ENCODE results near the gene COL5A1.

Gene COL5A1

DNA sequence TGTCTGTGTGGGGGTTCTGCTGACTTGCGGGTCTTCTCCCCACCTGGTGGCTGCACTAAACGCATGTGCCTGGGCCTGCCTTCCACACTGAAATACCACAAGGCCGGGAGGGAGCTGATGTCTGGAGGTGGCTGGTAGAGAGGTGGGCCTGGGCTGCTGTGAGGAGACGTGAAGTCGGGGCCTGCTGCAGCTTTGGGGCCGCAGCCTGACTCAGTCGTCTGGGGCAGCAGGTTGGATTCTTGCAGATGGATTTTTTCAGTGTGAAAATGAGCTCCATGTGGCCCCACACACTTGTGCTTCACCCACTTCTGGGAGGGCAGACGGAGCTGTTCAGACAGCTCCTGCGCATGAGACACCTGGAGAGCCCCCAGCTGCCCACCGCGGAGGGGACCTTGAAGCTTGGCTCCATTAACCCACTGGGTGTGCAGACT lies 29.3 kb downstream of the COL5A1 start:
- H3K27me3 Mint-ChIP-seq: peaks cover 8% of the 10 kb centered on the region
- DNase-seq (ENCODE audit: low spot score in 2 of 2) (no peak), ATAC-seq (ENCODE audit: low read depth) (no peak)
- no peak overlapping the region for H3K27ac Mint-ChIP-seq
- peaks cover 2% of the 10 kb centered on the region for H3K4me1 Mint-ChIP-seq
- H3K4me3 Mint-ChIP-seq: no peak overlapping the region
- peaks cover 11% of the 10 kb centered on the region for H3K9me3 Mint-ChIP-seq
- no peaks in the 10 kb centered on the region for H3K36me3 Mint-ChIP-seq

DNA sequence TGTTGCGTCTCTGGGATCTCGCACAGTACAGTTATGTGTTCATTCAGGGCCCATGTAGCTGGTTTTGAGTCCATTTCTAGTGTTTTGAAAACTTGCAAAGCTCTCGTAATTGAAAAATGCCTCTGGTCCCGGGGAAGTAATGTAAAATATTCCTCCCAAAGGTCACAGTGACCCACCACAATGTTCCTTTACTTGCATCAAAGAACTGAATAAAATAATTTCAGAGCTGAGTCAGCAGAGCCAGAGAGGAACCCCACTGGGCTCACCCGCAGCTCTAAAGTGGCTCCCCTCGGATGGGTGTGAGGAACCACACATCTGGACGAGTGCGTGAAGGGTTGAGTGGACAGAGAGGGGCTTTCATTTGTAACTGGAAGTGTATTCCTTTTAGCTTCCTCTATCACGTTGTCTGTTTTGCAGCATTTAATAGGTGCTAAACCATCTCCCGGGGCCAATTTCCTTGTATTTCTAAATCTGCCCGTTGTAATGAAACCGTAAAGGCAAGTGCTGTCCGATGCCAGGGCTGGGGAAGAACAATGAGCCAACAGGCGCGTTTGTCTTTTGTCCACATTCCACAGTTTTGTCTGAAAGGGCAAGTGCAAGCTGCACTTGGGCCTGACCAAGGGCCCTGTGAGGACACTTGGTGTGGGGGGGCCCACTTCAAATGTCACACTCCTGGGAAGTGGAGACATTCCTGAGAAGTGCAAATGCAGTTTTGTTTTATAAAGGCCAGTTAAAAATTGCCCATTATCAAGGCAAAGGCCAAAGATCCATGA lies 29.9 kb downstream of the COL5A1 start:
- H3K4me1 Mint-ChIP-seq: peaks cover 2% of the 10 kb centered on the region
- no peak for DNase-seq (ENCODE audit: low spot score in 2 of 2)
- peaks cover 8% of the 10 kb centered on the region for H3K27me3 Mint-ChIP-seq
- ATAC-seq (ENCODE audit: low read depth): no peak
- H3K4me3 Mint-ChIP-seq: no peak overlapping the region
- H3K9me3 Mint-ChIP-seq: peaks cover 12% of the 10 kb centered on the region
- H3K27ac Mint-ChIP-seq: no peak overlapping the region
- no peaks in the 10 kb centered on the region for H3K36me3 Mint-ChIP-seq

DNA sequence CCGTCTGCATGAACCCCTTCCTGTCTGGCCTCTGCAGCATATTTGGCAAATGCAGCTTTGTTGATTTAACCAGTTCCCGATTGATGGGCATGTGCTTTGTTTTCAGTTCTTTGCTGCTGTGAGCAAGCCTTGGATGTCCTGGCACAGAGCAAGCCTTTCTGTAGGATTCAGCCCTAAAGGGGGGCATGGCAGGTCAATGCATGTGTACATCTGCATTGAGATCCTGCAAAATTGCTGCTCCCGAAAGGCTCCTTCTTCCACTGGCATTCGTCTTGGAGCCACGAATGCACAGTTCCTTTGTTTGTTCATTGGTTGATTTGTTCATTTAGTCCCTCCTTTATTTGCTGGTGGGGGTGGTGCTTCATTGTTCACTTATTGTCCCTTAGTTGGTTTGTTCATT lies 34.8 kb downstream of the COL5A1 start:
- ATAC-seq (ENCODE audit: low read depth): no peak
- Mint-ChIP-seq H3K9me3 (peaks cover 10% of the 10 kb centered on the region), H3K36me3 (no peaks in the 10 kb centered on the region), H3K4me1 (no peaks in the 10 kb centered on the region), H3K27ac (no peak overlapping the region), H3K27me3 (no peaks in the 10 kb centered on the region), H3K4me3 (no peak overlapping the region)
- DNase-seq (ENCODE audit: low spot score in 2 of 2): no peak

DNA sequence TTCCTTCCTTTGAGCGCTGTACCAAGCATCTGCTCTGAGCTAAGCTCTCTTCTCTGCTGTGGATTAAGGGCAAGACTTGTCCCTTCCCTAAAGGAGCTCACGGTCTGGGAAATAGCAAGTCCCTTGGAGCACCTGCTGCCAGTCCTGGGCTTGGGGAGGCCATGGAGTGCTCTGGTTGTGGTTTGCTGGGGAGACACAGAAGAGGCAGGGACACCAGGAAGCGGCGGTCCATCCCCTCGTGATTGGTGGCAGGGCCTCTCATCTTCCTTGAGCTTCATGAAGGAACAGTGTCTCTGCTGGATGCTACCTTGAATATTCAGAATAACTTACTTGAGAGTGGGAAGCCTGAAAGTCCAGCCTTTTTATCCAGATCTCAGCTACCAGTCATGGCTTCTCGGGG lies 35.3 kb downstream of the COL5A1 start:
- Mint-ChIP-seq H3K36me3 (no peaks in the 10 kb centered on the region), H3K9me3 (peaks cover 10% of the 10 kb centered on the region), H3K4me3 (no peak overlapping the region), H3K4me1 (no peaks in the 10 kb centered on the region), H3K27me3 (peaks cover 2% of the 10 kb centered on the region), H3K27ac (no peak overlapping the region)
- ATAC-seq (ENCODE audit: low read depth) (no peak), DNase-seq (ENCODE audit: low spot score in 2 of 2) (no peak)

DNA sequence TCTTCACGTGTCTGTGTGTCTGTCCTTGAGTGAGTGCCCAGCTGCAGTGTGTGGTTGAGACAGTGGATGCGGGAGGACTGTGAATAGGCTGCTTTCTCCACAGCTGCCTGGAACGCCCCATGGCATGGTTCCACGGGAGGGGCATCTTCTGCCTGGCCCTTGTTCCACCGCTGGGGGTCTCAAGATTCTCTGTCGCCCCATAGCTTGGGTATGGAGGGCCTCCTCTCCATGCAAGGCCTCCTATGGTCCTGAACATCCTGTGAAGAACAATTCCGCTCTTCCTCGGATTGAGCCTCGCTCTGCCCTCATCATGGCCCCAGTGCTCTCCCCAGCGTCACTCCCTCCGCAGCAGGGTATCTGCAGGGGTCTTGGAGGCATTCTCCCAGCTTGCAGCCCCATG lies 36.1 kb downstream of the COL5A1 start:
- peaks cover 2% of the 10 kb centered on the region for H3K27me3 Mint-ChIP-seq
- DNase-seq (ENCODE audit: low spot score in 2 of 2) (no peak), ATAC-seq (ENCODE audit: low read depth) (no peak)
- H3K27ac Mint-ChIP-seq: no peak overlapping the region
- H3K9me3 Mint-ChIP-seq: peaks cover 10% of the 10 kb centered on the region
- H3K4me1 Mint-ChIP-seq: no peaks in the 10 kb centered on the region
- no peaks in the 10 kb centered on the region for H3K36me3 Mint-ChIP-seq
- H3K4me3 Mint-ChIP-seq: no peak overlapping the region

DNA sequence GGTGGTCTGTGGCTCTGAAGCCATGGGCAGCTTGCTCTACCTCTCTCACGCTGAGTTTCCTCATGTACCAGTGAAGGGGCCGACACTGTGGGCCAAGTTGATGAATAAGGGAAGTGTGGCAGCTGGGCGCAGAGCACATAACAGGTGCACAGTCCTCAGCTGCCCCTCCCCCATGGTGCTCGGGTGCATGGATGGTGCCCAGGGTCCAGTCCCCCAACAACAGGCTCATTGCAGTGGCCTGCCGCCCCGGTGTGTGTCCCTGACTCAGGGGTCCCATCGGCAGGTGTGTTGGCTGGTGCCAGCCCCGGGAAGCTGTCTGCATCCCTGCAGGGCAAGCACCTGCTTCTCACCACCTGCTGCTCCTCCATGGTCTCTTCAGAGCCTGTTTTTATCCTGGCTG lies 36.6 kb downstream of the COL5A1 start:
- H3K4me1 Mint-ChIP-seq: no peaks in the 10 kb centered on the region
- H3K4me3 Mint-ChIP-seq: no peak overlapping the region
- H3K36me3 Mint-ChIP-seq: no peaks in the 10 kb centered on the region
- H3K27ac Mint-ChIP-seq: no peak overlapping the region
- ATAC-seq (ENCODE audit: low read depth): no peak
- H3K27me3 Mint-ChIP-seq: peaks cover 2% of the 10 kb centered on the region
- peaks cover 10% of the 10 kb centered on the region for H3K9me3 Mint-ChIP-seq
- no peak for DNase-seq (ENCODE audit: low spot score in 2 of 2)

DNA sequence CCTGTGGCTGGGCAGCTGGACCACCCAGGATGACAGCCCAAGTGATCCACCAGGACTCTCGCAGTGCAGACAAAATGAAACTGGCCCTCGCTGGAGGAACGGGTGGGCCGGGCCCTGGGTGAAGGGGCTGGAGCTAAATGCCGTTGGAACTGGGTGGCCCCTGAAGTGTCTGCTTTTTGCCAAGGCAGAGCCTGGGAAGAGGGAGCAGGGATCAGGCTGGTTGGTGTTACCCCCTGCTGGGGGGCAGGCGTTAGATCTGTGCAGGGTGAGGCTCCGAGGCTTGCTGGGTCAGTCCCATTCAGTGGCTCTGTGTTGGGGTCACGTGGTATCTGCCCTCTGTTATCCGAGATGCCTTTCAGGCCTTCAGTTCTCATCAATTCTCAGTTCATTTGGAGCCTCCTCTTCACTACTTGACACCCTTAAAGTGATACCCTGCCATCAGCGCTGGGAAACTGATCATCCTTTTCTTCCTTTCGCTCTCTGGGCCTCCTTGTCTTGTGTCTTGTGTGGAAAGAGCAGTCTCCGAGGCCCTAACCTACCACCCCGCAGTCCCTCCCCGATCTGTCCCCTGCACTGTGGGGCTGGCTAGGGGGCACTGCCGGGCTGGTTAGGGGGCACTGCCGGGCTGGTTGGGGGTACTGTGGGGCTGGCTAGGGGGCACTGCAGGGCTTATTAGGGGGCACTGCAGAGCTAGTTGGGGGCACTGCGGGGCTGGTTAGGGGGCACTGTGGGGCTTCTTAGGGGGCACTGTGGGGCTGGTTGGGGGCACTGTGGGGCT lies 37.3 kb downstream of the COL5A1 start:
- Mint-ChIP-seq H3K4me3 (no peak overlapping the region), H3K9me3 (peaks cover 10% of the 10 kb centered on the region), H3K27me3 (peaks cover 2% of the 10 kb centered on the region), H3K27ac (no peak overlapping the region), H3K4me1 (no peaks in the 10 kb centered on the region), H3K36me3 (no peaks in the 10 kb centered on the region)
- no peak for ATAC-seq (ENCODE audit: low read depth)
- no peak for DNase-seq (ENCODE audit: low spot score in 2 of 2)

DNA sequence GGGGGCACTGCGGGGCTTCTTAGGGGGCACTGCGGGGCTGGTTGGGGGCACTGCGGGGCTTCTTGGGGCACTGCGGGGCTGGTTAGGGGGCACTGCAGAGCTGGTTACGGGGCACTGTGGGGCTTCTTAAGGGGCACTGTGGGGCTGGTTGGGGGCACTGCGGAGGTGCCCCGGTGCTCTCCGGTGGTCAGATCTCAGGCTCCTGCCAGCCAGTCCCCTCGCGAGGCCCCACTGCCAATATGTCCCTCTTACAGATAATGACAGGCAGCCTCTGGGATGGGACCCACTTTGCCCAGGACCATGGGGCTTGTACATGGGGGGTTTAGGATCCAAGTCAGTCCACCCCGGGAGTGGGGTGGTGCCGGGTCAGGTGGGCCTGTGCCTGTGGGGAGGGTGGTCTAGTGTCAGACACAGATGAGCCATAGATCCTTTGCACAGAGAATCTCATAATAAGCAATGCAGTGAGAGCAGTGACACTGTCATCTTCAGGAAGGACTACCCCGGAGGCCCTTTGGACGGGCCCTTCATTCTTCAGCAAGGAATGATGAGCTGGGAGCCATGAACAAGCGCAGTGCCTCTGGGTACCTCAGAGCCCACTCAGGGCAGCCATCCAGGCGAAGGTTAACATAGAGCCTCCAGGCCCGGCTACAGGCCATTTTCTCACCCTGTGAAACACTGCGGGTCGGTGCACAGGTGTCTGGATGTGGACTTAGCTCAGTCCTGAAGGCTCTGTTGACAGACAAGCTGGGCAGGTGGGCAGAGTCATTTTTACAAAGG lies 38.2 kb downstream of the COL5A1 start:
- DNase-seq (ENCODE audit: low spot score in 2 of 2) (no peak), ATAC-seq (ENCODE audit: low read depth) (no peak)
- Mint-ChIP-seq H3K9me3 (peaks cover 7% of the 10 kb centered on the region), H3K36me3 (no peaks in the 10 kb centered on the region), H3K27ac (no peak overlapping the region), H3K4me3 (no peak overlapping the region), H3K4me1 (no peaks in the 10 kb centered on the region), H3K27me3 (peaks cover 2% of the 10 kb centered on the region)

DNA sequence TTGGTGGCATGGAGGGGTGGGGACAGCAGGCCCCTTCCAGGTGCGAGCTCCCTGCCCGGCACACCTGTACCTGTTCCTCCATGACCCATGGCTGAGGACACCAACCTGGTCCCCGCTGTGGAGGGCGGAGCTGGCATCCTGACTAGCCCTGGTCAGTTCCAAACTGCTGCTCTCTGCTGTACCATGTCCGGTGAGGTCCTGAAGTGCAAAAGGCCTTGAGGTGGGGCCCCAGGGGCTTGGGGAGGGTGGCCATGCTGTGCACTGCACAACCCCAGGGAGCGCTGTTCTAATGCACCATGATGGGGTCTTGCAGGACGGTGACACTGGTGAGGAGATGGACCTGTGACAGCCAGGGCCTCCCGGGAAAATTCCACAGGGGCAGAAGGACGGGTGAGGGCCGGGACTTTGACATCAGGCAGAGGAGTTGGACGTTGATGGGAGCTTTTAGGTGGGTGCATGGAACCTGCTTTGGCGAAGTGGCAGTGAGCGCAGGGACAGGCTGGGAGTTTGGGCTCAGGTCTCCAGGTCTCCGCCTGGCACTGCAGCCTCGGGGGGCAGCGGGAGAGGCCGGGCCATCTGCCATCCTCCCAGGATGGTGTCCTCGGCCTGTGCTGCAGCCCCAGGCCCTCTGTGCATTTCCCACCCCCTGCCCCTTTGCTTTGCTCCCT lies 38.9 kb downstream of the COL5A1 start:
- H3K4me3 Mint-ChIP-seq: no peak overlapping the region
- no peaks in the 10 kb centered on the region for H3K4me1 Mint-ChIP-seq
- no peaks in the 10 kb centered on the region for H3K36me3 Mint-ChIP-seq
- peaks cover 2% of the 10 kb centered on the region for H3K27me3 Mint-ChIP-seq
- H3K9me3 Mint-ChIP-seq: peaks cover 4% of the 10 kb centered on the region
- no peak for DNase-seq (ENCODE audit: low spot score in 2 of 2)
- H3K27ac Mint-ChIP-seq: no peak overlapping the region
- ATAC-seq (ENCODE audit: low read depth): no peak

DNA sequence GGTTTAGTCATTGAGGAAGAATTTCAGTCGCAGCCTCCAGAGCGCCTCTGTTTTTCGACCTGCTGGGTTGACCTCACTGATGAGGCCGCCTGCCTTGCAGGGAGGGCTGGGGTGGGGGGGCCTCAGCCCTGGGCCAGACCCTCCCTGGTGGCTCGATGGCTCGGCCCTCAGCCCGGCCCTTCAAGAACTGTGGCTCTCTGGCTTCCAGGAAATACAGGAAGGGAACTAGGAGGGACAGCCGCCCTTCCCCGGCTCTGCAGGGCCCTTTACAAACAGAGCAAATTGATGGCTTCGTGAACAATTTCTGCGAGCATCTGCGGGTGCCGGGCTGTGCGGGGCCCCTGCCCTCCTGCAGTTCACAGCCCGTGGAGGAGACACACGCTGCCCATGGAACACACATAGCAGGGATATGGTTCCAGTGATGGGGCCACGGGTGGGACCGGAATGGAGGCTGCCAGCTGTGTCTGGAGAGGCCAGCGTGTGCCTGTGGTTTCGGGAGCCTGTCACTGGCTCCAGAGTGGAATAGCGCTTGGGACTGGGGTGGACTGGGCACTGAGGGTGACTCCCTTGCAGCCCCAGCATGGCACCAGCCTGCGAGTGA lies 39.6 kb downstream of the COL5A1 start:
- Mint-ChIP-seq H3K4me3 (no peak overlapping the region), H3K36me3 (no peaks in the 10 kb centered on the region), H3K9me3 (peaks cover 4% of the 10 kb centered on the region), H3K4me1 (no peaks in the 10 kb centered on the region), H3K27ac (no peak overlapping the region), H3K27me3 (peaks cover 2% of the 10 kb centered on the region)
- DNase-seq (ENCODE audit: low spot score in 2 of 2) (no peak), ATAC-seq (ENCODE audit: low read depth) (no peak)

DNA sequence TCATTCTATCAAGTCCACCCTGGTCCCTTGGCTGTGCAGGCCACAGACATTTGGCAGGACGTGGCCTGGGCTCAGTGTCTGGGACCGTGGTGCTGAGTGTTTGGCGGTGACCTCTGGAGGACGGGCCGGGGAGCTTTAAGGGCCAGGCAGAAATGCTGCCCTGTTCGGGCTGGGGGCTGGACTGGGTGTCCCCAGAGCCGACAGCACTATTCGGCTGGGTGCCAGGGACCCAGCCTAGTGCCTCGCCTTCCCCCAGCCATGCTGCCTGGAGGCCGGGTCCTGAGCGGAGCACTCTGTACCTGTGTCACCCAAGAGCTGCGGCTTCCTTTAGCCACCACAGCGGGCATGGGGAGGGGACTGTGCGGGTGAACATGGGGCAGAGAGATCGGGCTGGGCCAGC lies 40.4 kb downstream of the COL5A1 start:
- no peak for ATAC-seq (ENCODE audit: low read depth)
- Mint-ChIP-seq H3K27me3 (peaks cover 2% of the 10 kb centered on the region), H3K9me3 (no peaks in the 10 kb centered on the region), H3K4me1 (no peaks in the 10 kb centered on the region), H3K27ac (no peak overlapping the region), H3K4me3 (no peak overlapping the region), H3K36me3 (no peaks in the 10 kb centered on the region)
- no peak for DNase-seq (ENCODE audit: low spot score in 2 of 2)

DNA sequence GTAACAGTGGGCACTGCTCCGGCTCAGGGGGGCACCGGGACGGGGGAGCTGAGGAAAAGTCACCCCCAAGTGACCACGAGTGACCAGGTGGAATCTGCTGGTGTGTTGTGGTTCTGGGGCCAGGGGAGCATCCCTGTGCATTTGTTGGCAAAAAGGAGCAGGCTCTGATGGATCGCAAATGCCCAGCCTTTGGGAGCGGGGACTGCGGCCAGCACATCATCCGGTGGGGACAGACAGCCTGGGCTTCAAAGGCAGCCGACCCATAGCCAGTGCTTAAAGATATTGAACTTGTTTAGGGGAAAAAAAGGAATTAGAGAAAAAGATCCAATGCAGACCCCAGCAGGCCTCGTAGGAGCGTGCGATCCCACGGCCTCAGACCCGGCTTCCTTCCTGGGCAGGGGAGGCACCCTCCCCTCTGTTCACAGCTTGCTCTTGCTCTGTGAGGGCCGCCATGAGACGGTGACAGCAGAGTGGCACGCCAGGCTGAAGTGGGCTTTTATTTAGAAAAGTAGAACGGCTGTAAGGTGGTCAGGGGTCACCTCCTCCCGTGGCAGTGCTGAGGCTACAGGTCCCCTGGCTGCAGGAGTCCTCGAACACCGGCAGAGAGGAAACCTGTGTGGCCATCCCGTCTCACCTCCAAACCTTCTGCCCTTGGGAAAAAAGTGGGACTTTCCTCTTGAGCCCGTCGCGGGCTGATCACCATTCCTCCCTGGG lies 41.2 kb downstream of the COL5A1 start:
- DNase-seq (ENCODE audit: low spot score in 2 of 2) (no peak), ATAC-seq (ENCODE audit: low read depth) (no peak)
- Mint-ChIP-seq H3K4me3 (no peak overlapping the region), H3K36me3 (no peaks in the 10 kb centered on the region), H3K27me3 (peaks cover 2% of the 10 kb centered on the region), H3K9me3 (no peaks in the 10 kb centered on the region), H3K4me1 (no peaks in the 10 kb centered on the region), H3K27ac (no peak overlapping the region)

DNA sequence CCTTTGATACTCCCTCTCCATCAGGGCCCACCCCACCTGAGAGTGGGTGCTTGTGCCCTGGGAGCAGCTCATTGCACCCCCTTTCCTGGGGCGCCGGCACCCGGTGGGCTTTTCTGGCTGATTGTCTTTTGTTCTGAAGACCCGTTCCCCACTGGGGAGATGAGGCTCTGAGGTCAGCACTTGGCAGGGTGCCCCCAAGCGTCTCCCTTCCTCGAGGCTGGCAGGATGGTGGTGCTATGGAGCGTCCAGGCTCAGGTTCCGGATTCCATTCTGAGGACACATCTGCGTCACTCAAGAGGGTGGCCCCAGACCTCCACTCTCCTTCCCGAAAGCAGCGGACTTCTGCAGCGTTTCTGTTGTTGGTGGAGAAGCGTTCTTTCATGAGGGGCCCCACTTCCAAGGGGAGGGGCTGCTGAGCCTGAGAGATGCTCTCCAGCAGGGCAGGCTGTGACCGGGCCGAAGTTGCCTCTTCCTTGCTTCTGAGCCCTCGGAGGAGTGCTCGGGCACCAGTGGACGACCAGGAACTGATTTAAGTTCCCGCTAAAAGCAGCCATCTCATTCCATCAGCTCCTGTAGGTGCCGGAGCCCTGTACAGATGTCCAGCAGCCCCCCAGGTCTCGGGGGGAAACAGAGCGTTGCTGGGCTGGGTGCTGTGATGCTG lies 42.2 kb downstream of the COL5A1 start:
- ATAC-seq (ENCODE audit: low read depth) (no peak), DNase-seq (ENCODE audit: low spot score in 2 of 2) (no peak)
- H3K4me1 Mint-ChIP-seq: no peaks in the 10 kb centered on the region
- no peaks in the 10 kb centered on the region for H3K9me3 Mint-ChIP-seq
- peaks cover 2% of the 10 kb centered on the region for H3K27me3 Mint-ChIP-seq
- H3K4me3 Mint-ChIP-seq: no peak overlapping the region
- no peaks in the 10 kb centered on the region for H3K36me3 Mint-ChIP-seq
- H3K27ac Mint-ChIP-seq: no peak overlapping the region
